Caco-2 (cell line): Measurements from ENCODE around the gene CYP26A1. TPM values are rescaled to one million over a fixed set of nuclear protein-coding genes. Genes with fewer than 3 reads are reported as not detected.

Experiments
- BruUV-seq: library from RNA; stranded (reverse); fragments of 400-500 nt; replicated peaks from 2 replicates; lab custom pipeline; 2021; lab: Mats Ljungman, UMichigan
- CTCF ChIA-PET: fragments of 300-600 bp; sonication (Branson Sonifier 250); formaldehyde crosslinking; loops from one replicate; lab custom pipeline; 2022; ENCODE audit warnings: antibody characterized with exemption; lab: Charles Lee
- POLR2A ChIA-PET: fragments of 300-600 bp; sonication (Branson Sonifier 250); formaldehyde crosslinking; loops from one replicate; lab custom pipeline; 2022; ENCODE audit warnings: antibody characterized with exemption; lab: Charles Lee
- DNase-seq, 2 experiments: peaks; one replicate each; pipeline versions ENCODE4 v3.0.0 to v3.0.0-alpha.2; 2020 to 2022
- H3K27me3 ChIP-seq: replicated peaks from 2 replicates; pipeline ENCODE4 v1.6.0; 2011; ENCODE audit warnings: low read length; ENCODE audit not compliant: control insufficient read depth, insufficient read depth
- H3K36me3 ChIP-seq: 2 replicates; pipeline ENCODE4 v1.5.1; 2011; ENCODE audit warnings: low read length; ENCODE audit not compliant: control insufficient read depth, insufficient read depth
- H3K4me1 ChIP-seq: fragments of 250-450 bp; sonication (Bioruptor Pico); 2 replicates; pipeline ENCODE4 v1.5.1; 2020; ENCODE audit warnings: mild to moderate bottlenecking
- H3K4me3 ChIP-seq: 2 replicates; pipeline ENCODE4 v1.5.1; 2011; ENCODE audit warnings: low read depth, mild to moderate bottlenecking, control low read depth, low read length
- H3K9me3 ChIP-seq: fragments of 250-450 bp; sonication (Bioruptor Pico); 2 replicates; pipeline ENCODE4 v1.5.1; 2020; ENCODE audit warnings: mild to moderate bottlenecking, moderate library complexity
- H3K27ac Mint-ChIP-seq: one replicate; pipeline ENCODE4 v1.8.0; 2022; ENCODE audit warnings: mixed read lengths; ENCODE audit not compliant: unreplicated experiment
- H3K27me3 Mint-ChIP-seq: one replicate; pipeline ENCODE4 v1.8.0; 2022; ENCODE audit warnings: mixed read lengths; ENCODE audit not compliant: insufficient read depth, unreplicated experiment
- H3K36me3 Mint-ChIP-seq: one replicate; pipeline ENCODE4 v1.8.0; 2022; ENCODE audit warnings: mild to moderate bottlenecking, mixed read lengths; ENCODE audit not compliant: insufficient read depth, unreplicated experiment
- H3K4me1 Mint-ChIP-seq: one replicate; pipeline ENCODE4 v1.8.0; 2022; ENCODE audit warnings: low read depth, mixed read lengths; ENCODE audit not compliant: unreplicated experiment
- H3K4me3 Mint-ChIP-seq: one replicate; pipeline ENCODE4 v1.8.0; 2022; ENCODE audit warnings: mild to moderate bottlenecking, moderate library complexity, mixed read lengths; ENCODE audit not compliant: unreplicated experiment
- H3K9me3 Mint-ChIP-seq: one replicate; pipeline ENCODE4 v1.8.0; 2022; ENCODE audit warnings: mixed read lengths; ENCODE audit not compliant: unreplicated experiment
- intact Hi-C: fragments of 100-400 bp; cut with micrococcal nuclease; formaldehyde crosslinking; loops from one replicate; pipeline ENCODE4 v1.10.0; 2022; ENCODE audit not compliant: unreplicated experiment
- total RNA-seq: library from RNA; stranded (reverse); gene quantifications from 2 replicates; pipeline ENCODE4 v1.2.3, GENCODE V29; 2022
- TF ChIP-seq, protein P1 (sequence below), 2 experiments: fragments of 200-600 bp in 1 of 2; IDR thresholded peaks; 1 replicate in 1 of 2; 2 replicates in 1 of 2; pipeline versions ENCODE4 v1.5.1 to v1.8.0; 2011 to 2022; ENCODE audit warnings: antibody characterized with exemption in 1 of 2, control low read depth in 1 of 2, inconsistent platforms in 1 of 2, low read depth in 1 of 2, low read length in 1 of 2, mild to moderate bottlenecking in 1 of 2, moderate library complexity in 1 of 2; ENCODE audit not compliant: insufficient read depth in 1 of 2, severe bottlenecking in 1 of 2, unreplicated experiment in 1 of 2

The CYP26A1 gene
- total RNA-seq, 1 experiment from 2014 or later: 0.82 TPM

DNA sequence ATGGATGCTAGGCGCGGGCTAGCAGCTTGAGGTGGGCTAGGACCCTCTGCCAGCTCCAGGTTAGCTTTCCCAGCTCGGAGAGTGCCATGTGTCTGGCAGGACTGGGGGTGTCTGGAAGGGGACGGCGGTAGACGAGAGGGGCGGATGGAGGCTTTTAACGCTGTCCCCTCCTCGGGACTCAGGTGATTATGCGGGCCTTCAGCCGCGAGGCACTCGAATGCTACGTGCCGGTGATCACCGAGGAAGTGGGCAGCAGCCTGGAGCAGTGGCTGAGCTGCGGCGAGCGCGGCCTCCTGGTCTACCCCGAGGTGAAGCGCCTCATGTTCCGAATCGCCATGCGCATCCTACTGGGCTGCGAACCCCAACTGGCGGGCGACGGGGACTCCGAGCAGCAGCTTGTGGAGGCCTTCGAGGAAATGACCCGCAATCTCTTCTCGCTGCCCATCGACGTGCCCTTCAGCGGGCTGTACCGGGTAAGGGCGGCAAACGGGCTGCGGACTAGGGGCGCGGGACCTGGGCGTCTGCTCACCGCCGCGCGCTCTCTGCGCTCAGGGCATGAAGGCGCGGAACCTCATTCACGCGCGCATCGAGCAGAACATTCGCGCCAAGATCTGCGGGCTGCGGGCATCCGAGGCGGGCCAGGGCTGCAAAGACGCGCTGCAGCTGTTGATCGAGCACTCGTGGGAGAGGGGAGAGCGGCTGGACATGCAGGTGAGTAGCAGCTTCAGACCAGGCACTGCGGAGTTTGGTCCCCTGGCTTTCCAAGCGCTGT lies 1.1 kb downstream of the CYP26A1 start:
- H3K9me3 Mint-ChIP-seq: no peaks in the 10 kb centered on the region
- H3K9me3 ChIP-seq: no peaks in the 10 kb centered on the region
- TF ChIP-seq, protein P1, sequence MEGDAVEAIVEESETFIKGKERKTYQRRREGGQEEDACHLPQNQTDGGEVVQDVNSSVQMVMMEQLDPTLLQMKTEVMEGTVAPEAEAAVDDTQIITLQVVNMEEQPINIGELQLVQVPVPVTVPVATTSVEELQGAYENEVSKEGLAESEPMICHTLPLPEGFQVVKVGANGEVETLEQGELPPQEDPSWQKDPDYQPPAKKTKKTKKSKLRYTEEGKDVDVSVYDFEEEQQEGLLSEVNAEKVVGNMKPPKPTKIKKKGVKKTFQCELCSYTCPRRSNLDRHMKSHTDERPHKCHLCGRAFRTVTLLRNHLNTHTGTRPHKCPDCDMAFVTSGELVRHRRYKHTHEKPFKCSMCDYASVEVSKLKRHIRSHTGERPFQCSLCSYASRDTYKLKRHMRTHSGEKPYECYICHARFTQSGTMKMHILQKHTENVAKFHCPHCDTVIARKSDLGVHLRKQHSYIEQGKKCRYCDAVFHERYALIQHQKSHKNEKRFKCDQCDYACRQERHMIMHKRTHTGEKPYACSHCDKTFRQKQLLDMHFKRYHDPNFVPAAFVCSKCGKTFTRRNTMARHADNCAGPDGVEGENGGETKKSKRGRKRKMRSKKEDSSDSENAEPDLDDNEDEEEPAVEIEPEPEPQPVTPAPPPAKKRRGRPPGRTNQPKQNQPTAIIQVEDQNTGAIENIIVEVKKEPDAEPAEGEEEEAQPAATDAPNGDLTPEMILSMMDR (IDR thresholded peaks at IDR 0.05; ENCODE audit: insufficient read depth in 1 of 2, low read depth in 1 of 2, low read length in 1 of 2, severe bottlenecking in 1 of 2, unreplicated experiment in 1 of 2): no peak
- no peak overlapping the region for H3K27ac Mint-ChIP-seq
- intact Hi-C loops: no loop called here
- no peaks in the 10 kb centered on the region for H3K36me3 Mint-ChIP-seq
- no TSS peak for BruUV-seq
- ChIA-PET CTCF (interaction anchor here (0.6 kb wide), 2 partner anchors 16 to 262 kb away, joined by 3 to 5 read pairs; no protein-coding TSS in a partner anchor), POLR2A (no interaction called here)
- H3K4me1 Mint-ChIP-seq: peaks cover 7% of the 10 kb centered on the region
- peaks cover 2% of the 10 kb centered on the region; the same call in 1 of the 2 replicates for H3K27me3 ChIP-seq
- no peaks in the 10 kb centered on the region for H3K36me3 ChIP-seq
- peaks cover 5% of the 10 kb centered on the region for H3K27me3 Mint-ChIP-seq
- peak overlapping the region; percentile 62 for H3K4me3 ChIP-seq
- H3K4me1 ChIP-seq: peaks cover 29% of the 10 kb centered on the region
- no peak for DNase-seq
- peak overlapping the region; percentile 74 for H3K4me3 Mint-ChIP-seq

DNA sequence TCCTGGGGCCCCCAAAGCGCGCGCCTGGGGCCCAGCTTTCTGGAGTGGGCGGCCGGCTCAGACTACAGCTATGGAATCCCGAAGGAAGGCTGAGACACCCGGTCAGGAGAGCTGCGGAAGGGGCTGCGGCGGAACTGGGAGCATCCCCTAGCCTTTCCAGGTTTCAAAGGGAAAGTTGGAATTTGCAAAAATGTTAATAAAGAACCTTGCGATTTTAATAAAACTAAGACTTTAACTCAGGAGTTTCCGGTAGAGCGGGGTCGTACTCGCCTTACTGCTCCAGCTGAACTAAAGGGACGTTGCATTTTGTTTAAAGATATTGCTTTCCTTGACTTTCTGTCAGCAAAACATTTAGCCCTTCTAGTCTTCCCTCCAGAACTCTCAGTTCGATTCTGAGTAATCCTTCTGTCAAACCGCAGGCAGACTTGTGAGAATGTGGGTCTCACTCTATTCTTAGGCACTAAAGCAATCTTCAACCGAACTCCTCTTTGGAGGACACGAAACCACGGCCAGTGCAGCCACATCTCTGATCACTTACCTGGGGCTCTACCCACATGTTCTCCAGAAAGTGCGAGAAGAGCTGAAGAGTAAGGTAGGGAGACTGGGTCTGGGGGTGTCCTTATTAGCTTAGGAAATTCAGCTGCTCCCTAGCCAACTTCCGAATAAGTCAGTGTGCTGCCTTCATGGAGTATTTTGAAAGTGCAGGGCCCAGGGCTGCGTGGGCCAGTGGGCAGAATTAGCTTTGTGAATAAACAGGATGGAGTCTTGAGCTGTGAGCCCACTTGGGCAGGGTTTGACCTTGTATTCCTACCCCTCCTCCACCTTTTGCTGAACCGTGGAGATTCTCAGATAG lies 1.9 kb downstream of the CYP26A1 start:
- Histone ChIP-seq H3K27me3 (peaks cover 2% of the 10 kb centered on the region; the same call in 1 of the 2 replicates), H3K36me3 (no peaks in the 10 kb centered on the region), H3K9me3 (no peaks in the 10 kb centered on the region), H3K4me3 (no peak overlapping the region), H3K4me1 (peaks cover 32% of the 10 kb centered on the region)
- DNase-seq: no peak
- CTCF ChIA-PET: interaction anchor here (0.6 kb wide), 1 partner anchor 15 kb away, joined by 3 read pairs; no protein-coding TSS in a partner anchor
- no peaks in the 10 kb centered on the region for H3K9me3 Mint-ChIP-seq
- intact Hi-C loops: no loop called here
- H3K4me3 Mint-ChIP-seq: no peak overlapping the region
- peaks cover 6% of the 10 kb centered on the region for H3K36me3 Mint-ChIP-seq
- no TSS peak for BruUV-seq
- no peak overlapping the region for H3K27ac Mint-ChIP-seq
- POLR2A ChIA-PET: no interaction called here
- H3K27me3 Mint-ChIP-seq: peaks cover 5% of the 10 kb centered on the region
- TF ChIP-seq, protein P1 (IDR thresholded peaks at IDR 0.05; ENCODE audit: insufficient read depth in 1 of 2, low read depth in 1 of 2, low read length in 1 of 2, severe bottlenecking in 1 of 2, unreplicated experiment in 1 of 2): no peak
- peaks cover 15% of the 10 kb centered on the region for H3K4me1 Mint-ChIP-seq

DNA sequence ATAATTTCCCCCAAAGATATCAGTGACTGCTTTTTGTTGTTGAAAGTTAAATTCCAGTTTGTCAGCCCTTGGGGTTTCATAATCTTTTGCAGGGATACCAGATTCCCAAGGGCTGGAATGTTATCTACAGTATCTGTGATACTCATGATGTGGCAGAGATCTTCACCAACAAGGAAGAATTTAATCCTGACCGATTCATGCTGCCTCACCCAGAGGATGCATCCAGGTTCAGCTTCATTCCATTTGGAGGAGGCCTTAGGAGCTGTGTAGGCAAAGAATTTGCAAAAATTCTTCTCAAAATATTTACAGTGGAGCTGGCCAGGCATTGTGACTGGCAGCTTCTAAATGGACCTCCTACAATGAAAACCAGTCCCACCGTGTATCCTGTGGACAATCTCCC lies 3.2 kb downstream of the CYP26A1 start:
- Mint-ChIP-seq H3K4me1 (peaks cover 25% of the 10 kb centered on the region), H3K4me3 (no peak overlapping the region)

More for the DNA sequence above, 3.2 kb downstream of the CYP26A1 start:
- Histone ChIP-seq H3K36me3 (no peaks in the 10 kb centered on the region), H3K4me3 (no peak overlapping the region), H3K9me3 (no peaks in the 10 kb centered on the region), H3K27me3 (peaks cover 2% of the 10 kb centered on the region; the same call in 1 of the 2 replicates), H3K4me1 (peaks cover 34% of the 10 kb centered on the region)
- ChIA-PET CTCF (interaction anchor here (0.6 kb wide), 1 partner anchor 345 kb away, joined by 3 read pairs; no protein-coding TSS in a partner anchor), POLR2A (no interaction called here)
- intact Hi-C loops: no loop called here
- H3K27me3 Mint-ChIP-seq: peaks cover 5% of the 10 kb centered on the region
- peaks cover 10% of the 10 kb centered on the region for H3K36me3 Mint-ChIP-seq
- H3K9me3 Mint-ChIP-seq: no peaks in the 10 kb centered on the region
- DNase-seq: no peak
- H3K27ac Mint-ChIP-seq: no peak overlapping the region
- no TSS peak for BruUV-seq
- TF ChIP-seq, protein P1 (IDR thresholded peaks at IDR 0.05; ENCODE audit: insufficient read depth in 1 of 2, low read depth in 1 of 2, low read length in 1 of 2, severe bottlenecking in 1 of 2, unreplicated experiment in 1 of 2): no peak
